ENCODE data around the gene FOSL2.
A peak's percentile ranks its signal among the peaks of the same experiment; 100 is the strongest.
"Not testable (repeated sequence)": the region's sequence is repeated elsewhere in the genome, so short reads cannot be mapped to it uniquely, and the experiment has no call there.

The FOSL2 gene

DNA sequence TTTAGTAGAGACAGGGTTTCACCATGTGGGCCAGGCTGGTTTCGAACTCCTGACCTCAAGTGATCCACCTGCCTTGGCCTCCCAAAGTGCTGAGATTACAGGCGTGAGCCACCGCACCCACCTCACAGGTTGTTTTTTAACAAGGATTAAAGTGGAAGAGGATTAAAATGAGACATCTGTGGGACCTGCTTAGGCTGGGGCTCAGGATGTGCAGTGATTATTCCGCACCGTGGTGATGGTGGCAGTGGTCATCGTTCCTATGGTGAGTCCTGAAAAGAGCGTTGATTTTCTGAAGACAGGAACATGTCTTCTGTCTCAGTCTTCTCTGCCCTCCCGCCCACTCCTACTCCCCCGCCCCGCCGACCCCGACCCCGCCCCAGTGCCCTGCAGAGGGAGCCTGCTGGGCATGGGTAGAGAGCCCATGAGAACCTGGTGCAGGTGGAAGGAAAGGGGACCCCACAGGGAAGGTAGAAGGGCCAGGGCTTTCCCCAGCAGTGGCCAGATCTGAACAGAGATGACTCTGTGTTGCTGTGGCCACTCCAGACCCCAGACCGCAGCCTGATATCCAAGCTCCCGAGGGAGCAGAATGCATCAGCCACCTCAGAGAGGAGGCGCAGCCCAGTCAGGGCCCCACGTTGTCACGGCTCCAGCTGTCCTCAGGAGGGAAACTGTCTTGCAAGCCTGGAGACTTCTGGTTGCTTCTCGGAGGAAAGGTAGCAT is 34.5 kb upstream of the FOSL2 start:
- DNase-seq = no peak

- no peak for DNase-seq
Observed at GRCh38 chr2:28358668-28359201, 33.9 kb upstream of the FOSL2 start.

DNA sequence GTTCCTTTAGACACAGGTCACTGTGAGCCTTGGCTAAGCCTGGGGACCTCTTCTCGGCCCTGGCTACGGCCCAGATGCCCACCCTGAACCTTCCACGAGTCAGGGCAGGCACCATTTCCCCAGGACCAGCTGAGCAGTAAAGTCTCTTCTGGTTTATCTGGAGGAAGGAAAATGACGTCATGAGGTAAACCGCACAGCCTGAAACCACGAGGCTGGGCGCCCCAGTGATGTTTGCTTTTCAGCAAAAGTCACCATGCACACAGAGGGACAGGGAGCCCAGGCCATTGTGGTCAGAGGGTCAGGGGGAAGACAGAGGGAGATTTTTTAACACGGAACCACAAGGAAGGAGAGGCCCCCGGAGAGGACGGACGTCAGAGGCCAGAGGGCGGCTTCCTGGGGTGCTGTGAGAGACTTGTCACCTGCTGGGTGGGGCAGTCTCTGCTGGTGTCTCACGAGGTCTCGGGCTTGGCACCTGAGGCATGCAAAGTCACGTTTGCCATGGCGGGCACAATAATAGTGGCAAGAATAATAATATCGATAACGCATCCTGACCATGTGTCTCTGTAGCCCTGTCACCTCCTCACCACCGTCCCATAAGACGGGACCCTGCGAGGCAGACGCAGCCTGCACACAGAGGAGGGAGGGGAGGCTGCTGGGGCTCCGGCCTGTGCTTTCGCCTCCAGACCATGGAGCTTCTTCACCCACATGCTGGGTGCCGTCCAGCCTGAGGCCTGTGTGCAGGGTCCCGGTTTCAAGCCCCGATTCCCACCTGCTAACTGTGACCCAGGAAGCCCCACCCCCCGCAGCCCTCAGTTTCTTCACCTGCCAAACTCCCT is 33.2 kb upstream of the FOSL2 start:
- DNase-seq = peak; percentile 90

- no peak for DNase-seq
Observed at GRCh38 chr2:28360058-28360717, 32.5 kb upstream of the FOSL2 start.

DNA sequence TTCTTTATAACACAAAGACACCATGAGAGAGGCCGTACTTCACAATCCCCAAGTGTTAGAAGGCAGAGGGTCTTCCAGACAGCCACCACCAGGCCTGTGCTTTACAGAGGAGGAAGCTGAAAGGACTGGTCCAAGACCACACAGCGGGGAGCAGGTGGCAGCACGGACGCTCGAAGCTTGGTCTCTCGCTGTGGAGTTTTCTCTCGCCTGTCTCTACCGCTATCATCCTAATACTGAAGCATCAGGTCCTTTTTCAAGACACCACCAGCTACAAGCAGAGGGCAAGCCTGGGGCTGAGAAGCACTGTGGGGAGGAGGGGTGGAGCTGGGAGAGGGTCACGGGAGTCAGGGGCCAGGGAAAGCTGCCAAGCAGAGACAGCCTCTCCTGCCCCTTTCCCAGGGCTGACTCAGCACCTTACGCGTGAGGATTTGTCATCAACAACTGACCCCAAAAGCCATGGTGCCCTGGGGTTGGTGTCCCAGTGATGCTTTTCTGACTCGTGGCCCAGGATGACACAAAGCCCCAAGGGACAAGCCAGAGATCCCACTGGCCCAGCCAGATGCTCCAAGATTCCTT is 31.9 kb upstream of the FOSL2 start:
- no peak for DNase-seq

GRCh38 chr2:28361991-28362710 is 30.5 kb upstream of the FOSL2 start:
- no peak for DNase-seq

DNA sequence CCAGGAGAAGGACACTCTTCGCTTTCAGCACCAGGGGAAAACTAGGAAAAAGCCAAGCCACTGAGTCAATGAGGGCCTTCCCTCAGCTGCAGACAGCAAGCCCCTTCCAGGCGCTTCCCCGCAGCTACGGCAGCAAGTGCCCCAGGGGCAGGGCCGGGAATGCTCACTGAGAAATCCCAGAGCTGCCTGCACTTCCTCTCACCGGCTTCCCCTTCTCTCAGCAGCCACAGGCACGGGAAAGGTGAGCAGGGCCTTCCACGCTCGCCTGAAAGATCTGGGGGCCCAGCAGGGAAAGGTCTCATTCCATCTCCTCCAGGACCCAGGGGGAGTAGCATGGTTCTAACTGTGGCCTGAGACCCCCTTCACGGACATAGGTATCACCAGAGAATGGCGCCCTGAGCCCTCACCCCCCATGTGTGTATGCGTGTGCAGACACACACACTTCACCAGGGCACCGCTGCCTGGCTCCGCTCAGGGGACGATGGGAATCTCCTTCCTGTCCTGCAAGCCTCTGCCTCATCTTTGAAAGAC is 29.6 kb upstream of the FOSL2 start:
- no peak for DNase-seq

DNA sequence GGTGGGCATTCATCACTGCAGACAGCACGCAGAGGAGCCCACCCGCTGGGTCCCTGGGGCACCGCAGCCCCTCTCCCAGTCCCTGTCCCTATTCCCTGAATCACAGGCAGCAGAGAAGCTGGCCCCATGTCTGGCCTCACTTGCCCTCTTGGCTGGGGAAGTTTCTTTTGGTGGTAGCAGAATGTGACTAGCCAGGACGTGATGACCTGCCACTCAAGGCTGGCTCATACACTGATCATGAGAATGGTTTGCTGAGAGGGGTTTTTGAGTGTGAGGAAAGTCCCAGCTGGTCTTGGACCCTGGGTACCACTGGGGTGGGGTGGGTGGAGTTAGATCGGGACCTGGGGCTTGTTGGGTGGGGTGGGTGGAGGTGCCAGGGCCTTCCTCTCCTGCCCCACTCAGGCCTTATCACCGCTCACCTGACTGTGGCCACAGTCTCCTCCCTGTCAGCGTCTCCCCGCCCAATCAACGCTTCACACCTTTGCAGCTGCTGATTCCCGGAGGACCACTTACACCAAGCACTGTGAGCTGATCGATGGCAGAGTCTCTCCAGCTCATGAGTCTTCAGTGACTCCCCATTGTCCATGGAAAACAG is 28.9 kb upstream of the FOSL2 start:
- DNase-seq = no peak

GRCh38 chr2:28364610-28365009 is 28.0 kb upstream of the FOSL2 start:
- DNase-seq = no peak

DNA sequence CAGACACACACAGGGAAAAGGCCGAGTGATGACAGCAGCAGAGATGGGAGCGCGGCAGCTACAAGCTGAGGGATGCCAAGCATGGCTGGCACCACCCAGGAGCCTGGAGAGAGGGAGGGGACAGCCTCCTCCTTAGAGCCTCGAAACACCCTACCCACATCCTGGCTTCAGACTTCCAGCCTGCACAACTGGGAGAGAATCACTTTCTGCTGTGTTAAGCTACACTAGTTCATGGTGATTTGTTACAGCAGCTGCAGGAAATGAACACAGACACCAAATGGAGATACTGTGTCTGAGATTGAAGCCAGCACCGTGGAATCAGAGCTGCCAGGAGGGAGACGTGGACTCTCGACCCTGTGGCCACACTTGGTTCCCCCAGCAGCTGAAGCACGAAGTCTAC is 27.5 kb upstream of the FOSL2 start:
- no peak for DNase-seq

DNA sequence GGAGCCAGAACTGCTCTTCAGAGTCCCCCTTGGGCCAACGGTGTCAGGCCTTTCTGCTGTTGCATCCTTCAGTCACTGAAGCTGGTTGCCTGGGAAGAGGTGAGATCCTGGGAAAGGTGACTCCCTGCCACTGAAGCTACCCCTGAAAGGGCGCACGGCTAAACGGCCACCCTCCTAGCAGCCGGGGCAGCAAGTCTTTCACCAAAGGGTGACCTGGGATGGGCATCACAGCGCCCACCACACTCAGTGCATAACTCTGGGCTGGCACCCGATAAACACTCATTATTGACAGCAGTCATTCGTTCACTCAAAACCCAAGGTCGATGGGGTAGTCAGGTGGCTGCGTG is 26.5 kb upstream of the FOSL2 start:
- no peak for DNase-seq

- DNase-seq = peak; percentile 78
Observed at GRCh38 chr2:28366496-28367282, 26.0 kb upstream of the FOSL2 start.

GRCh38 chr2:28367667-28368356 is 24.8 kb upstream of the FOSL2 start:
- DNase-seq = no peak

DNA sequence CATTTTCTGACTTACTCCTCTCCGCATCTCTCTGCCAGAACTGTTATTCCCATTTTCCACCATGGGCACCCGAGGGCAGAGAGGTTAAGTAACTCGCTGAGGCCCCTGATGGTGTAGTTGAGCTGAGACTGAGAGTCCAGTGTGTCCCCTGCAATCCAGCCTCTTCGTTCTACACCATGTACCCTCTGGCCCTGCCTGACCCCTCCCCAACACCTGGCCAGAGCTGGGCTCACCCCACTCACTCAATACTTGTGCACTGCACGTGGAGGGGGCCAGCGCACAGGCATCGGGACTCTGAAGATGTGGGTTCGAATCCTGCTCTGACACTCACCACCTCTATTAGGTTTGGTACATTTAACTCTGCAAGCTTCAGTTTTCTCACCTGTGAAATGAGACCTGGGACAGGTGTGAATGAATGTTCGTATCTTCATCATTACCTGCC is 24.3 kb upstream of the FOSL2 start:
- DNase-seq = no peak

- no peak for DNase-seq
Observed at GRCh38 chr2:28369358-28369757, 23.3 kb upstream of the FOSL2 start.

DNA sequence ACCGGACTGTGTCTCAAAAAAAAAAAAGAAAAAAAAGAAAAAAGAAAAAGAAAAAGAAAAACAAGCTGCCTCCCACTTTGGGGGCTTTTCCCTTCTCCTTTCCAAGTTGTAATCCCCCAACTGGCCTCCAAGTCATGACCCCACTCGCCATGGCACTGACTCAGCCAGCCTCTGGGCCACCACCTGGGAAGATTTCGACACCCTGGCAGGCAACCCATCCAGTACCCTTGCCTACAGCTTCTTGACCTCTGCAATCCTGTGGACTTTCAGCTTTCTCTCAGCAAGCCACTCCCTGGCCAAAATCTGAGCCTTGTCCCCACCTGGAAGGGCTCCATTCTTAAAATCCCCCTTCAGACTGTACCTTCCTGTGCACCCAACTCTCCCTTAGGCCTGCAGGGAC is 22.3 kb upstream of the FOSL2 start:
- no peak for DNase-seq

GRCh38 chr2:28371728-28372127 is 20.9 kb upstream of the FOSL2 start:
- DNase-seq = not testable (repeated sequence)

- no peak for DNase-seq
Observed at GRCh38 chr2:28373854-28374253, 18.8 kb upstream of the FOSL2 start.

GRCh38 chr2:28374331-28374730 is 18.3 kb upstream of the FOSL2 start:
- no peak for DNase-seq

- DNase-seq = no peak
Observed at GRCh38 chr2:28375236-28375635, 17.4 kb upstream of the FOSL2 start.

Data from activated CD4-positive, alpha-beta T cell treated with anti-CD3 and anti-CD28 coated beads, Interleukin-2, Interleukin-6, amounts not matched to agents 100 ng/mL and 50 ng/mL, durations not matched to agents 16 hours and 8 hours (primary cell).